ENCODE results near the gene CDH13. TPM values are rescaled to one million over a fixed set of nuclear protein-coding genes. Genes with fewer than 3 reads are reported as not detected.

The CDH13 gene
- total and polyA plus RNA-seq, 10 of the 15 experiments (the other 5 are each of a cell fraction or from before 2014, with no cell fraction given) = under 0.01 to 0.05 TPM; not detected in 8

DNA sequence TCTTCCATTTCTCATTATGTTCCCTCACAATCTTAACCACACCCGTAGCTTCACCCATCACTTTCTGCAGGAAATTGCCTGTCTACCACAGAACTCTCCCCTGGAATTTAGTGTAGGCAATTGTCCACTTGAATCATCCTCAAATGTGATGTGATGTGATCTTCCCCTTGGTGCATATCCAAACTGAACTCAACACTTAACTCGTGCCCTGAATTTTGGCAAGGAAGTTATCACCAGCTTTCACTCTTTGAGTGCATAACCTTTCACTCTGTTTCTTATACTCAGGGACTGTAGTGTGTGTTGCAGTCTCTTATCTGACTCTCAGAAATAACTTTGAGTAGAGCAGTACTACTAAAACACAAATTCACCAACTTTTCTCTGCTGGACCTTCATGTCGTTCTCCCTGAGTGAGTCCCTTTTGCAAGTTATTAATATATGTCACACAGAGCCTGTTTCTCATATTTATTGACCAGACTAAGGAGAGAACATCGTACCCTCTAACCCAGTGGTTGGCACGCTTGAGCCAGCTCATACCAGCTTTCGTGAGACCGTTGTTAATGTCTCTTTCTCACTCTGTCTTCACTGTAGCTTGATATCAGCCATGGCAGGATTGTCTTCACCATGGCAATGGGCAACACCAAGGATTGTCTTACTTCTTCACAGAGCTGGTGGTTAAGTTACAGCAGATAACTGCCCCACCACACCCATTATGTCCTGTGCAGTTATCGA is 622.1 kb downstream of the CDH13 start:
- Histone ChIP-seq H3K4me1 (ENCODE audit: control insufficient read depth, insufficient read depth, low read length) (no peaks in the 10 kb centered on the region), H3K4me3 (no peak overlapping the region), H3K27ac (ENCODE audit: control insufficient read depth, insufficient read depth) (no peak overlapping the region), H2AFZ (ENCODE audit: control insufficient read depth, low read depth, low read length) (no peak overlapping the region), H3K27me3 (replicated peaks in 1 of 2; ENCODE audit: control insufficient read depth in 2 of 2, insufficient read depth in 2 of 2, low read length in 1 of 2) (no peaks in the 10 kb centered on the region; a peak in 2 of 4 replicates), H3K4me2 (ENCODE audit: control insufficient read depth, insufficient read depth) (no peak overlapping the region), H4K20me1 (ENCODE audit: control insufficient read depth, insufficient read depth) (no peaks in the 10 kb centered on the region), H3K36me3 (ENCODE audit: control insufficient read depth in 2 of 2, insufficient read depth in 2 of 2, low read length in 1 of 2) (no peaks in the 10 kb centered on the region), H3K9ac (ENCODE audit: control insufficient read depth, insufficient read depth, low read length) (no peak overlapping the region), H3K9me3 (replicated peaks; ENCODE audit: control insufficient read depth, insufficient read depth, low read length) (no peaks in the 10 kb centered on the region), H3K79me2 (ENCODE audit: control insufficient read depth, insufficient read depth, low read length) (no peaks in the 10 kb centered on the region)
- ChIA-PET POLR2A (no interaction called here), SMC1A (ENCODE audit: uncharacterized antibody, unreplicated experiment) (interaction anchor here (0.6 kb wide), 1 partner anchor 276 kb away, joined by 3 read pairs; no protein-coding TSS in a partner anchor), CTCF (no interaction called here), RAD21 (ENCODE audit: unreplicated experiment) (no interaction called here)
- BruUV-seq (replicated peaks) = no TSS peak
- 26% methylated on average over 8 of the region's 8 CpGs for WGBS (ENCODE audit: insufficient coverage, insufficient replicate concordance, low lambda C conversion rate, missing lambda C conversion rate)
- intact Hi-C loops (cut with micrococcal nuclease; ENCODE audit: unreplicated experiment) = no loop called here
- FAIRE-seq (no peak), ATAC-seq (no peak), DNase-seq (ENCODE audit: low read depth, low spot score) (no peak)
- in situ Hi-C loops (cut with MboI) = no loop called here
- TF ChIP-seq, protein P1, sequence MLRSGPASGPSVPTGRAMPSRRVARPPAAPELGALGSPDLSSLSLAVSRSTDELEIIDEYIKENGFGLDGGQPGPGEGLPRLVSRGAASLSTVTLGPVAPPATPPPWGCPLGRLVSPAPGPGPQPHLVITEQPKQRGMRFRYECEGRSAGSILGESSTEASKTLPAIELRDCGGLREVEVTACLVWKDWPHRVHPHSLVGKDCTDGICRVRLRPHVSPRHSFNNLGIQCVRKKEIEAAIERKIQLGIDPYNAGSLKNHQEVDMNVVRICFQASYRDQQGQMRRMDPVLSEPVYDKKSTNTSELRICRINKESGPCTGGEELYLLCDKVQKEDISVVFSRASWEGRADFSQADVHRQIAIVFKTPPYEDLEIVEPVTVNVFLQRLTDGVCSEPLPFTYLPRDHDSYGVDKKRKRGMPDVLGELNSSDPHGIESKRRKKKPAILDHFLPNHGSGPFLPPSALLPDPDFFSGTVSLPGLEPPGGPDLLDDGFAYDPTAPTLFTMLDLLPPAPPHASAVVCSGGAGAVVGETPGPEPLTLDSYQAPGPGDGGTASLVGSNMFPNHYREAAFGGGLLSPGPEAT (IDR thresholded peaks at IDR 0.05; ENCODE audit: low read depth) = no peak
- TF ChIP-seq CBX3 (IDR thresholded peaks at IDR 0.05; ENCODE audit: borderline replicate concordance, low read depth) = no peak
- TF ChIP-seq, protein P2, sequence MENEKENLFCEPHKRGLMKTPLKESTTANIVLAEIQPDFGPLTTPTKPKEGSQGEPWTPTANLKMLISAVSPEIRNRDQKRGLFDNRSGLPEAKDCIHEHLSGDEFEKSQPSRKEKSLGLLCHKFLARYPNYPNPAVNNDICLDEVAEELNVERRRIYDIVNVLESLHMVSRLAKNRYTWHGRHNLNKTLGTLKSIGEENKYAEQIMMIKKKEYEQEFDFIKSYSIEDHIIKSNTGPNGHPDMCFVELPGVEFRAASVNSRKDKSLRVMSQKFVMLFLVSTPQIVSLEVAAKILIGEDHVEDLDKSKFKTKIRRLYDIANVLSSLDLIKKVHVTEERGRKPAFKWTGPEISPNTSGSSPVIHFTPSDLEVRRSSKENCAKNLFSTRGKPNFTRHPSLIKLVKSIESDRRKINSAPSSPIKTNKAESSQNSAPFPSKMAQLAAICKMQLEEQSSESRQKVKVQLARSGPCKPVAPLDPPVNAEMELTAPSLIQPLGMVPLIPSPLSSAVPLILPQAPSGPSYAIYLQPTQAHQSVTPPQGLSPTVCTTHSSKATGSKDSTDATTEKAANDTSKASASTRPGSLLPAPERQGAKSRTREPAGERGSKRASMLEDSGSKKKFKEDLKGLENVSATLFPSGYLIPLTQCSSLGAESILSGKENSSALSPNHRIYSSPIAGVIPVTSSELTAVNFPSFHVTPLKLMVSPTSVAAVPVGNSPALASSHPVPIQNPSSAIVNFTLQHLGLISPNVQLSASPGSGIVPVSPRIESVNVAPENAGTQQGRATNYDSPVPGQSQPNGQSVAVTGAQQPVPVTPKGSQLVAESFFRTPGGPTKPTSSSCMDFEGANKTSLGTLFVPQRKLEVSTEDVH (IDR thresholded peaks at IDR 0.05; ENCODE audit: low read depth, partially characterized antibody) = no peak
- TF ChIP-seq ZBED1 (IDR thresholded peaks at IDR 0.05; ENCODE audit: borderline replicate concordance) = no peak
- TF ChIP-seq ZNF622 (IDR thresholded peaks at IDR 0.05) = no peak
- TF ChIP-seq MYB (IDR thresholded peaks at IDR 0.05; ENCODE audit: borderline replicate concordance, low read depth, low read length) = no peak
- TF ChIP-seq YBX1 (IDR thresholded peaks at IDR 0.05) = no peak
- TF ChIP-seq NR2C2 (IDR thresholded peaks at IDR 0.05; ENCODE audit: borderline replicate concordance, control insufficient read depth, insufficient read length, low read depth) = no peak
- TF ChIP-seq, protein P3, sequence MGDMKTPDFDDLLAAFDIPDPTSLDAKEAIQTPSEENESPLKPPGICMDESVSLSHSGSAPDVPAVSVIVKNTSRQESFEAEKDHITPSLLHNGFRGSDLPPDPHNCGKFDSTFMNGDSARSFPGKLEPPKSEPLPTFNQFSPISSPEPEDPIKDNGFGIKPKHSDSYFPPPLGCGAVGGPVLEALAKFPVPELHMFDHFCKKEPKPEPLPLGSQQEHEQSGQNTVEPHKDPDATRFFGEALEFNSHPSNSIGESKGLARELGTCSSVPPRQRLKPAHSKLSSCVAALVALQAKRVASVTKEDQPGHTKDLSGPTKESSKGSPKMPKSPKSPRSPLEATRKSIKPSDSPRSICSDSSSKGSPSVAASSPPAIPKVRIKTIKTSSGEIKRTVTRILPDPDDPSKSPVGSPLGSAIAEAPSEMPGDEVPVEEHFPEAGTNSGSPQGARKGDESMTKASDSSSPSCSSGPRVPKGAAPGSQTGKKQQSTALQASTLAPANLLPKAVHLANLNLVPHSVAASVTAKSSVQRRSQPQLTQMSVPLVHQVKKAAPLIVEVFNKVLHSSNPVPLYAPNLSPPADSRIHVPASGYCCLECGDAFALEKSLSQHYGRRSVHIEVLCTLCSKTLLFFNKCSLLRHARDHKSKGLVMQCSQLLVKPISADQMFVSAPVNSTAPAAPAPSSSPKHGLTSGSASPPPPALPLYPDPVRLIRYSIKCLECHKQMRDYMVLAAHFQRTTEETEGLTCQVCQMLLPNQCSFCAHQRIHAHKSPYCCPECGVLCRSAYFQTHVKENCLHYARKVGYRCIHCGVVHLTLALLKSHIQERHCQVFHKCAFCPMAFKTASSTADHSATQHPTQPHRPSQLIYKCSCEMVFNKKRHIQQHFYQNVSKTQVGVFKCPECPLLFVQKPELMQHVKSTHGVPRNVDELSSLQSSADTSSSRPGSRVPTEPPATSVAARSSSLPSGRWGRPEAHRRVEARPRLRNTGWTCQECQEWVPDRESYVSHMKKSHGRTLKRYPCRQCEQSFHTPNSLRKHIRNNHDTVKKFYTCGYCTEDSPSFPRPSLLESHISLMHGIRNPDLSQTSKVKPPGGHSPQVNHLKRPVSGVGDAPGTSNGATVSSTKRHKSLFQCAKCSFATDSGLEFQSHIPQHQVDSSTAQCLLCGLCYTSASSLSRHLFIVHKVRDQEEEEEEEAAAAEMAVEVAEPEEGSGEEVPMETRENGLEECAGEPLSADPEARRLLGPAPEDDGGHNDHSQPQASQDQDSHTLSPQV (IDR thresholded peaks at IDR 0.05) = no peak
- TF ChIP-seq, protein P4, sequence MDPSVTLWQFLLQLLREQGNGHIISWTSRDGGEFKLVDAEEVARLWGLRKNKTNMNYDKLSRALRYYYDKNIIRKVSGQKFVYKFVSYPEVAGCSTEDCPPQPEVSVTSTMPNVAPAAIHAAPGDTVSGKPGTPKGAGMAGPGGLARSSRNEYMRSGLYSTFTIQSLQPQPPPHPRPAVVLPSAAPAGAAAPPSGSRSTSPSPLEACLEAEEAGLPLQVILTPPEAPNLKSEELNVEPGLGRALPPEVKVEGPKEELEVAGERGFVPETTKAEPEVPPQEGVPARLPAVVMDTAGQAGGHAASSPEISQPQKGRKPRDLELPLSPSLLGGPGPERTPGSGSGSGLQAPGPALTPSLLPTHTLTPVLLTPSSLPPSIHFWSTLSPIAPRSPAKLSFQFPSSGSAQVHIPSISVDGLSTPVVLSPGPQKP (IDR thresholded peaks at IDR 0.05; ENCODE audit: low read depth, low read length) = no peak
- no peak for TF ChIP-seq BCL11A (IDR thresholded peaks at IDR 0.05; ENCODE audit: low read depth, low read length)
- TF ChIP-seq MYC (IDR thresholded peaks at IDR 0.05; ENCODE audit: insufficient read depth, insufficient read length, insufficient replicate concordance, low read length, severe bottlenecking) = no peak
- TF ChIP-seq POLR2AphosphoS2 (IDR thresholded peaks at IDR 0.05; ENCODE audit: low read depth, low read length) = no peak
- TF ChIP-seq SMAD1 (IDR thresholded peaks at IDR 0.05; ENCODE audit: low read depth, partially characterized antibody) = no peak
